HG03342 (cell line): ENCODE results near the gene LYVE1.

Experiments used
- ATAC-seq: cut with Tn5 transposase; IDR thresholded peaks from one replicate; pipeline ENCODE4 v1.9.1; 2021; ENCODE audit warnings: mild to moderate bottlenecking, moderate library complexity; ENCODE audit not compliant: unreplicated experiment

LYVE1 gene

GRCh38 chr11:10561043-10561818 lies 7.2 kb downstream of the LYVE1 start:
- no peak for ATAC-seq

GRCh38 chr11:10558288-10558687 lies 10.2 kb downstream of the LYVE1 start:
- no peak for ATAC-seq

- ATAC-seq = no peak
These were observed 11.9 kb downstream of the LYVE1 start for GRCh38 chr11:10556590-10556989.

GRCh38 chr11:10551845-10552352 lies 16.6 kb downstream of the LYVE1 start:
- ATAC-seq = no peak

- no peak for ATAC-seq
These were observed 17.2 kb downstream of the LYVE1 start for GRCh38 chr11:10551290-10551592.

- ATAC-seq = no peak
These were observed 17.8 kb downstream of the LYVE1 start for GRCh38 chr11:10550503-10551289.

GRCh38 chr11:10544491-10545465 lies 23.7 kb downstream of the LYVE1 start:
- no peak for ATAC-seq

- ATAC-seq = no peak
These were observed 24.7 kb downstream of the LYVE1 start for GRCh38 chr11:10543782-10544181.

- no peak for ATAC-seq
These were observed 25.7 kb downstream of the LYVE1 start for GRCh38 chr11:10542776-10543175.

- no peak for ATAC-seq
These were observed 26.9 kb downstream of the LYVE1 start for GRCh38 chr11:10541561-10541930.

- ATAC-seq = peak; percentile 97
These were observed 27.4 kb downstream of the LYVE1 start, which contains the start of gene RNF141 for GRCh38 chr11:10540915-10541560. TSS of gene RNF141 (minus strand) at chr11:10541187. CDS start at chr11:10534158, 7,029 bp downstream.

GRCh38 chr11:10540546-10540914 lies 27.9 kb downstream of the LYVE1 start:
- ATAC-seq = peak; percentile 11

- ATAC-seq = no peak
These were observed 29.1 kb downstream of the LYVE1 start for GRCh38 chr11:10539339-10539738.

- ATAC-seq = no peak
These were observed 29.5 kb downstream of the LYVE1 start for GRCh38 chr11:10538924-10539323.

GRCh38 chr11:10537600-10537999 lies 30.9 kb downstream of the LYVE1 start:
- no peak for ATAC-seq

GRCh38 chr11:10534316-10534715 lies 34.1 kb downstream of the LYVE1 start:
- no peak for ATAC-seq

- no peak for ATAC-seq
These were observed 35.1 kb downstream of the LYVE1 start for GRCh38 chr11:10533323-10533722.

- ATAC-seq = no peak
These were observed 35.9 kb downstream of the LYVE1 start for GRCh38 chr11:10532526-10532925.

GRCh38 chr11:10529279-10529678 lies 39.2 kb downstream of the LYVE1 start:
- ATAC-seq = no peak

GRCh38 chr11:10528121-10528520 lies 40.3 kb downstream of the LYVE1 start:
- no peak for ATAC-seq
